Measurements from ENCODE around the gene DAZAP2. TPM values are rescaled to one million over a fixed set of nuclear protein-coding genes. Genes with fewer than 3 reads are reported as not detected.

Gene DAZAP2
- total and polyA plus RNA-seq, 2 of the 4 experiments (the other 2 are of a cell fraction): 62.2 to 202 TPM

- Histone ChIP-seq H2BK15ac (ENCODE audit: low read depth, low read length) (no peak overlapping the region), H2AK5ac (ENCODE audit: low read depth, low read length) (no peak overlapping the region), H3K23ac (ENCODE audit: low read depth, low read length) (no peak overlapping the region), H2AK9ac (replicated peaks; ENCODE audit: low read depth, low read length, poor library complexity) (no peak overlapping the region), H3K27me3 (ENCODE audit: control insufficient read depth, insufficient read depth, low read length) (no peaks in the 10 kb centered on the region), H2AFZ (replicated peaks; ENCODE audit: low read length, poor library complexity) (no peak overlapping the region), H2BK20ac (ENCODE audit: low read depth, low read length) (no peak overlapping the region), H3K18ac (ENCODE audit: low read depth, low read length) (no peak overlapping the region), H3K9me3 (ENCODE audit: control insufficient read depth, insufficient read depth, low read length) (peaks cover 4% of the 10 kb centered on the region; the same call in 1 of the 2 replicates), H3K56ac (ENCODE audit: extremely low read depth, insufficient read depth, low read length) (no peak overlapping the region), H4K8ac (ENCODE audit: low read depth in 2 of 2, low read length in 2 of 2) (no peak overlapping the region), H3K4me1 (ENCODE audit: control insufficient read depth, insufficient read depth, low read length) (no peaks in the 10 kb centered on the region; the same call in 1 of the 2 replicates), H3K4me2 (ENCODE audit: low read depth, low read length) (no peak overlapping the region), H3K27ac (ENCODE audit: insufficient read depth, low read length) (no peak overlapping the region), H3K9me1 (ENCODE audit: insufficient read depth, low read length) (peaks cover 7% of the 10 kb centered on the region), H4K91ac (ENCODE audit: insufficient read depth, low read depth, low read length) (no peak overlapping the region), H3K79me1 (ENCODE audit: low read depth in 1 of 2, low read length in 2 of 2) (no peaks in the 10 kb centered on the region), H3K14ac (replicated peaks; ENCODE audit: low read depth, low read length) (no peak overlapping the region), H2BK120ac (ENCODE audit: low read depth, low read length) (no peak overlapping the region), H3K9ac (ENCODE audit: low read depth, low read length) (no peak overlapping the region), H4K20me1 (ENCODE audit: insufficient read depth, low read length) (no peaks in the 10 kb centered on the region), H2BK5ac (ENCODE audit: low read depth, low read length, poor library complexity, severe bottlenecking) (no peak overlapping the region), H3K36me3 (ENCODE audit: control insufficient read depth, insufficient read depth, low read length) (peaks cover 10% of the 10 kb centered on the region; the same call in 1 of the 2 replicates), H3K4me3 (ENCODE audit: insufficient read depth, low read depth, low read length) (no peak overlapping the region), H4K5ac (ENCODE audit: low read depth, low read length) (no peak overlapping the region), H3K4ac (ENCODE audit: low read depth, low read length) (no peak overlapping the region)
- intact Hi-C loops (cut with micrococcal nuclease): no loop called here
- no peak for ATAC-seq (ENCODE audit: low read depth)
- CTCF ChIA-PET: no interaction called here
- POLR2A ChIA-PET (ENCODE audit: unreplicated experiment): no interaction called here
- in situ Hi-C loops (cut with MboI; ENCODE audit: low sequenced_read_pairs): no loop called here
- peak; percentile 14 for DNase-seq
- TF ChIP-seq RCOR1 (IDR thresholded peaks at IDR 0.05; ENCODE audit: insufficient replicate concordance, low read length) (no peak), RFX5 (IDR thresholded peaks at IDR 0.05; ENCODE audit: low read depth, low read length) (no peak), SMC3 (IDR thresholded peaks at IDR 0.05; ENCODE audit: low read depth, low read length) (no peak), USF2 (IDR thresholded peaks at IDR 0.05; ENCODE audit: low read depth, low read length) (no peak), NFE2L2 (IDR thresholded peaks at IDR 0.05; ENCODE audit: low read depth, low read length) (no peak), FOS (IDR thresholded peaks at IDR 0.05; ENCODE audit: low read depth, low read length) (no peak), MAFK (IDR thresholded peaks at IDR 0.05; ENCODE audit: low read depth, low read length) (no peak), MXI1 (IDR thresholded peaks at IDR 0.05; ENCODE audit: borderline replicate concordance, low read depth, low read length) (no peak), BHLHE40 (IDR thresholded peaks at IDR 0.05; ENCODE audit: low read depth, low read length) (no peak), RAD21 (IDR thresholded peaks at IDR 0.05; ENCODE audit: low read length) (no peak), CHD1 (IDR thresholded peaks at IDR 0.05; ENCODE audit: low read depth, low read length) (no peak), MAZ (IDR thresholded peaks at IDR 0.05; ENCODE audit: borderline replicate concordance, low read depth, low read length) (no peak), CEBPB (IDR thresholded peaks at IDR 0.05; ENCODE audit: low read depth, low read length) (no peak), POLR2A (IDR thresholded peaks at IDR 0.05; ENCODE audit: low read depth, low read length) (no peak)
- TF ChIP-seq, protein P1, sequence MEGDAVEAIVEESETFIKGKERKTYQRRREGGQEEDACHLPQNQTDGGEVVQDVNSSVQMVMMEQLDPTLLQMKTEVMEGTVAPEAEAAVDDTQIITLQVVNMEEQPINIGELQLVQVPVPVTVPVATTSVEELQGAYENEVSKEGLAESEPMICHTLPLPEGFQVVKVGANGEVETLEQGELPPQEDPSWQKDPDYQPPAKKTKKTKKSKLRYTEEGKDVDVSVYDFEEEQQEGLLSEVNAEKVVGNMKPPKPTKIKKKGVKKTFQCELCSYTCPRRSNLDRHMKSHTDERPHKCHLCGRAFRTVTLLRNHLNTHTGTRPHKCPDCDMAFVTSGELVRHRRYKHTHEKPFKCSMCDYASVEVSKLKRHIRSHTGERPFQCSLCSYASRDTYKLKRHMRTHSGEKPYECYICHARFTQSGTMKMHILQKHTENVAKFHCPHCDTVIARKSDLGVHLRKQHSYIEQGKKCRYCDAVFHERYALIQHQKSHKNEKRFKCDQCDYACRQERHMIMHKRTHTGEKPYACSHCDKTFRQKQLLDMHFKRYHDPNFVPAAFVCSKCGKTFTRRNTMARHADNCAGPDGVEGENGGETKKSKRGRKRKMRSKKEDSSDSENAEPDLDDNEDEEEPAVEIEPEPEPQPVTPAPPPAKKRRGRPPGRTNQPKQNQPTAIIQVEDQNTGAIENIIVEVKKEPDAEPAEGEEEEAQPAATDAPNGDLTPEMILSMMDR (conservative IDR thresholded peaks at IDR 0.05; ENCODE audit: low read depth, low read length): no peak
- TF ChIP-seq, protein P2, sequence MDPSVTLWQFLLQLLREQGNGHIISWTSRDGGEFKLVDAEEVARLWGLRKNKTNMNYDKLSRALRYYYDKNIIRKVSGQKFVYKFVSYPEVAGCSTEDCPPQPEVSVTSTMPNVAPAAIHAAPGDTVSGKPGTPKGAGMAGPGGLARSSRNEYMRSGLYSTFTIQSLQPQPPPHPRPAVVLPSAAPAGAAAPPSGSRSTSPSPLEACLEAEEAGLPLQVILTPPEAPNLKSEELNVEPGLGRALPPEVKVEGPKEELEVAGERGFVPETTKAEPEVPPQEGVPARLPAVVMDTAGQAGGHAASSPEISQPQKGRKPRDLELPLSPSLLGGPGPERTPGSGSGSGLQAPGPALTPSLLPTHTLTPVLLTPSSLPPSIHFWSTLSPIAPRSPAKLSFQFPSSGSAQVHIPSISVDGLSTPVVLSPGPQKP (IDR thresholded peaks at IDR 0.05; ENCODE audit: borderline replicate concordance, low read depth, low read length): no peak
- no TSS peak for BruUV-seq (replicated peaks)
- 80% methylated on average over 3 of the region's 9 CpGs; no CpG with 5 or more reads in 1 of the 2 experiments for WGBS, 2 experiments (ENCODE audit: extremely low coverage in 2 of 2, insufficient read length in 1 of 2)
- dilution Hi-C loops (cut with HindIII; ENCODE audit: low sequenced_read_pairs, unreplicated experiment): no loop called here
These were observed 37.8 kb upstream of the DAZAP2 start for GRCh38 chr12:51200806-51201205.
